CD4-positive, alpha-beta T cell (primary cell): ENCODE measurements around the gene MED25. TPM values are rescaled to one million over a fixed set of nuclear protein-coding genes. Genes with fewer than 3 reads are reported as not detected.

Experiments
- ATAC-seq: fragments of 200-7000 bp; cut with Tn5 transposase; one replicate; pipeline ENCODE4 v1.10.0; 2022; ENCODE audit warnings: mild to moderate bottlenecking; ENCODE audit not compliant: poor library complexity
- CTCF ChIA-PET: fragments of 350-600 bp; sonication (Branson Sonifier 250); formaldehyde crosslinking; loops from one replicate; lab custom pipeline; 2021; ENCODE audit warnings: antibody characterized with exemption, inconsistent platforms; lab: Charles Lee
- POLR2A ChIA-PET: fragments of 350-600 bp; sonication (Branson Sonifier 250); formaldehyde crosslinking; loops from one replicate; lab custom pipeline; 2021; ENCODE audit warnings: antibody characterized with exemption, inconsistent platforms; lab: Charles Lee
- DNase-seq, 14 experiments: peaks; one replicate each; pipeline ENCODE4 v3.0.0-alpha.2; 2013 to 2020; ENCODE audit warnings: mixed read lengths in 2 of 14
- H3K27ac ChIP-seq, 2 donors: one replicate each; pipeline versions ENCODE4 v1.5.1 to v1.7.0; 2013; ENCODE audit warnings: low read length in 2 of 2, low read depth in 1 of 2, mild to moderate bottlenecking in 1 of 2
- H3K27me3 ChIP-seq, 2 experiments: 1 replicate in 1 of 2; 2 replicates in 1 of 2; pipeline versions ENCODE4 v1.6.1 to v1.7.0; 2013; ENCODE audit warnings: low read length in 2 of 2, control low read depth in 1 of 2, mild to moderate bottlenecking in 1 of 2, moderate library complexity in 1 of 2; ENCODE audit not compliant: insufficient read depth in 2 of 2, control insufficient read depth in 1 of 2
- H3K36me3 ChIP-seq: one replicate; pipeline ENCODE4 v1.6.1; 2013; ENCODE audit warnings: low read length, control low read depth; ENCODE audit not compliant: insufficient read depth
- H3K4me1 ChIP-seq: one replicate; pipeline ENCODE4 v1.6.1; 2013; ENCODE audit warnings: low read length, control low read depth; ENCODE audit not compliant: insufficient read depth
- H3K4me3 ChIP-seq: one replicate; pipeline ENCODE4 v1.5.1; 2013; ENCODE audit warnings: mild to moderate bottlenecking, low read length, moderate library complexity
- H3K9me3 ChIP-seq, 2 experiments: 1 replicate in 1 of 2; 2 replicates in 1 of 2; pipeline versions ENCODE4 v1.6.1 to v1.7.0; 2013; ENCODE audit warnings: low read length in 2 of 2, mild to moderate bottlenecking in 2 of 2, control low read depth in 1 of 2, moderate library complexity in 1 of 2; ENCODE audit not compliant: control insufficient read depth in 1 of 2, insufficient read depth in 1 of 2
- H3K27ac Mint-ChIP-seq: one replicate; pipeline ENCODE4 v1.8.0; 2020; ENCODE audit warnings: mixed read lengths
- H3K27me3 Mint-ChIP-seq: one replicate; pipeline ENCODE4 v1.8.0; 2021; ENCODE audit warnings: mixed read lengths
- H3K36me3 Mint-ChIP-seq: one replicate; pipeline ENCODE4 v1.8.0; 2021; ENCODE audit warnings: low read depth, mixed read lengths
- H3K4me1 Mint-ChIP-seq: one replicate; pipeline ENCODE4 v1.8.0; 2021; ENCODE audit warnings: low read depth, mixed read lengths
- H3K4me3 Mint-ChIP-seq: one replicate; pipeline ENCODE4 v1.8.0; 2020; ENCODE audit warnings: mild to moderate bottlenecking, mixed read lengths
- H3K9me3 Mint-ChIP-seq: one replicate; pipeline ENCODE4 v1.8.0; 2020; ENCODE audit warnings: mixed read lengths
- intact Hi-C, 2 experiments: fragments of 100-400 bp; cut with DNase I in 1 of 2; cut with micrococcal nuclease in 1 of 2; formaldehyde crosslinking; loops; one replicate each; pipeline versions ENCODE4 v1.15.1 to v1.9.0; 2023 to 2025; cut with DNase I, micrococcal nuclease
- total RNA-seq, 174 experiments: library from RNA in 2 of 174; stranded (reverse) in 2 of 174; gene quantifications; one replicate each; pipeline ENCODE4 v1.2.3 and lab custom pipeline; 2021 to 2026
- TF ChIP-seq, protein P1 (sequence below): fragments of 200-600 bp; IDR thresholded peaks from one replicate; pipeline ENCODE4 v1.8.0; 2022; ENCODE audit warnings: antibody characterized with exemption, mild to moderate bottlenecking

Gene MED25
- total RNA-seq, 2 experiments from 2014 or later: 67.2 to 67.8 TPM

GRCh38 chr19:49880162-49880869 lies 62.2 kb downstream of the MED25 start:
- CTCF ChIA-PET: no interaction called here
- Histone ChIP-seq H3K4me3 (no peak overlapping the region), H3K36me3 (peaks cover 66% of the 10 kb centered on the region), H3K27ac (no peak overlapping the region), H3K4me1 (peaks cover 30% of the 10 kb centered on the region), H3K9me3 (peaks cover 0 to 3% of the 10 kb centered on the region in 2 experiments), H3K27me3 (no peaks in the 10 kb centered on the region)
- ATAC-seq (no peak), DNase-seq (no peak)
- H3K9me3 Mint-ChIP-seq: no peaks in the 10 kb centered on the region
- POLR2A ChIA-PET: no interaction called here
- peak overlapping the region; percentile 5 for H3K4me3 Mint-ChIP-seq
- intact Hi-C loops: no loop called here
- H3K4me1 Mint-ChIP-seq: peaks cover 18% of the 10 kb centered on the region
- TF ChIP-seq, protein P1, sequence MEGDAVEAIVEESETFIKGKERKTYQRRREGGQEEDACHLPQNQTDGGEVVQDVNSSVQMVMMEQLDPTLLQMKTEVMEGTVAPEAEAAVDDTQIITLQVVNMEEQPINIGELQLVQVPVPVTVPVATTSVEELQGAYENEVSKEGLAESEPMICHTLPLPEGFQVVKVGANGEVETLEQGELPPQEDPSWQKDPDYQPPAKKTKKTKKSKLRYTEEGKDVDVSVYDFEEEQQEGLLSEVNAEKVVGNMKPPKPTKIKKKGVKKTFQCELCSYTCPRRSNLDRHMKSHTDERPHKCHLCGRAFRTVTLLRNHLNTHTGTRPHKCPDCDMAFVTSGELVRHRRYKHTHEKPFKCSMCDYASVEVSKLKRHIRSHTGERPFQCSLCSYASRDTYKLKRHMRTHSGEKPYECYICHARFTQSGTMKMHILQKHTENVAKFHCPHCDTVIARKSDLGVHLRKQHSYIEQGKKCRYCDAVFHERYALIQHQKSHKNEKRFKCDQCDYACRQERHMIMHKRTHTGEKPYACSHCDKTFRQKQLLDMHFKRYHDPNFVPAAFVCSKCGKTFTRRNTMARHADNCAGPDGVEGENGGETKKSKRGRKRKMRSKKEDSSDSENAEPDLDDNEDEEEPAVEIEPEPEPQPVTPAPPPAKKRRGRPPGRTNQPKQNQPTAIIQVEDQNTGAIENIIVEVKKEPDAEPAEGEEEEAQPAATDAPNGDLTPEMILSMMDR: no peak
- H3K36me3 Mint-ChIP-seq: peaks cover 56% of the 10 kb centered on the region
- H3K27me3 Mint-ChIP-seq: no peaks in the 10 kb centered on the region
- no peak overlapping the region for H3K27ac Mint-ChIP-seq

GRCh38 chr19:49881186-49881585 lies 63.1 kb downstream of the MED25 start:
- peaks cover 23% of the 10 kb centered on the region for H3K4me1 ChIP-seq
- peaks cover 60% of the 10 kb centered on the region for H3K36me3 Mint-ChIP-seq
- no peaks in the 10 kb centered on the region for H3K27me3 Mint-ChIP-seq
- intact Hi-C loops: no loop called here
- H3K4me3 Mint-ChIP-seq: no peak overlapping the region
- no peaks in the 10 kb centered on the region for H3K9me3 Mint-ChIP-seq
- no peaks in the 10 kb centered on the region for H3K27me3 ChIP-seq
- peaks cover 0 to 3% of the 10 kb centered on the region in 2 experiments for H3K9me3 ChIP-seq
- peaks cover 71% of the 10 kb centered on the region for H3K36me3 ChIP-seq
- no peak overlapping the region for H3K27ac Mint-ChIP-seq
- POLR2A ChIA-PET: no interaction called here
- ATAC-seq (no peak), DNase-seq (no peak)
- H3K4me1 Mint-ChIP-seq: peaks cover 13% of the 10 kb centered on the region
- TF ChIP-seq, protein P1: no peak
- no peak overlapping the region for H3K27ac ChIP-seq
- no peak overlapping the region for H3K4me3 ChIP-seq
- CTCF ChIA-PET: no interaction called here

- H3K4me1 Mint-ChIP-seq: peaks cover 13% of the 10 kb centered on the region
- ATAC-seq (no peak), DNase-seq (no peak)
- H3K4me1 ChIP-seq: peaks cover 23% of the 10 kb centered on the region
- H3K36me3 ChIP-seq: peaks cover 74% of the 10 kb centered on the region
- H3K27ac Mint-ChIP-seq: no peak overlapping the region
- H3K27me3 ChIP-seq: no peaks in the 10 kb centered on the region
- peaks cover 64% of the 10 kb centered on the region for H3K36me3 Mint-ChIP-seq
- POLR2A ChIA-PET: no interaction called here
- TF ChIP-seq, protein P1: no peak
- H3K4me3 Mint-ChIP-seq: no peak overlapping the region
- H3K27me3 Mint-ChIP-seq: no peaks in the 10 kb centered on the region
- CTCF ChIA-PET: no interaction called here
- intact Hi-C loops: no loop called here
- no peak overlapping the region for H3K4me3 ChIP-seq
- H3K9me3 ChIP-seq: peaks cover 0 to 3% of the 10 kb centered on the region in 2 experiments
- no peaks in the 10 kb centered on the region for H3K9me3 Mint-ChIP-seq
- H3K27ac ChIP-seq: no peak overlapping the region
Measured at GRCh38 chr19:49881672-49882394, 63.7 kb downstream of the MED25 start.
